HG03378 (cell line): Measurements from ENCODE around the gene DHFR.

Experiments
- ATAC-seq: cut with Tn5 transposase; IDR thresholded peaks from one replicate; pipeline ENCODE4 v1.9.1; 2021; ENCODE audit warnings: mild to moderate bottlenecking, moderate library complexity; ENCODE audit not compliant: unreplicated experiment

Gene DHFR

DNA sequence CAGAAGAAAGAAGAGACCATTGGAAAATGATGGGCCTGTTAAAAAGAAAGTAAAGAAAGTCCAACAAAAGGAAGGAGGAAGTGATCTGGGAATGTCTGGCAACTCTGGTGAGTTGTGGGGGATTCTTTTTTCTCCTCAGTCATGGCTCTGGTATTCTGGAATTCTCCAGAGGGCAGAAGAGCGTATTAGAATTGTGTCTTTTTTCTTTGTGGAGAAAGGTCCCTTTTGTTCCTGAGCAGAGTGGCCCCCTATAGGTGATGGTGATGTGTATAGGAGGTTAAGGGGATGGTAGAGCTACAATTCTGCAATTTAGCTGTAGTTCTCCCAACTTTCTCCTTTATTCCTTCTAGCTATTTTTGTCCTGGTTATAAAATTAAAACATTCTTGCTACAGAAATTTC lies 1.6 kb upstream of the DHFR start:
- ATAC-seq = no peak

DNA sequence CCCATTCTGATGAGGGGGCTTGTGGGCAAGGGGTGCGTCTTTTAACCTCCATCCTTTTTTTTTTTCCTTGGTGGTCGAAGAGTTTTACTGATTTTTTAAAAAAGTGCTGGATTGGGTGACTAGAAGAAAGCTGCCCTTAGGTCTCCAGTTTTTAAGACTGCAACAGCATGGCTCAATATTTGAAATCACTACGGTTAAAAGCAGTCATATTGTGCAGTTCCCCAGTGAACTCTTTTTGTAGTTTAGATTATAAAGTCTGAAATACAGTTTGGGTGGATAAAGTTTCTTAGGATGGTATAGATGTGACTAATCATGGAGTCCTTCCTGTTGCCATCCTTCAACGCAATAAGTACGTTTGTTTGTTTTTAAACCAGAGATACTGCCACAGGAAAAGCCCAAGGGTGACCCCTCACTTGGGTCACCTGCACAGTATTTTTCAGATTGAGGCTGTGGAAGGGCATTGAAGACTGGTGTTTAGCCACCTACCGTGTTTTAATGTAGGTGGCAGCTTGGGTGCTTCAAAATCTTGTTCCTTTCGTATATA lies 520 bp upstream of the DHFR start:
- ATAC-seq = no peak

DNA sequence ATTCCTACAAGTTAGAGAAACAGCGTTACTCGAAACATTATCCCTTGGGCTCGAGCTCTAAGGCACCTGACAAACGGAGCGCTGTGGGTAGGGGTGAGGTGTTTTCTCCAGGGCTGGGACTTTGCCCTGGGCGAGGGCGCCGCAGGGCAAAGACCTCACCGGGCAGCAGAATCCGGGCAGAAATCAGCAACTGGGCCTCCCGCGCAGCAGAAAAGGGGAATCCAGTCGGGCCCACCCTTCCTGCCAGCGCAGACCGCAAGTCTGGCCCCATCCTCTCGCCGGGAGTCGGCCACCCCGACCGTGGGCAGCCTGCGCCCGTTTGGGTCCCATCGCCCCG lies 761 bp downstream of the DHFR start:
- ATAC-seq = no peak

DNA sequence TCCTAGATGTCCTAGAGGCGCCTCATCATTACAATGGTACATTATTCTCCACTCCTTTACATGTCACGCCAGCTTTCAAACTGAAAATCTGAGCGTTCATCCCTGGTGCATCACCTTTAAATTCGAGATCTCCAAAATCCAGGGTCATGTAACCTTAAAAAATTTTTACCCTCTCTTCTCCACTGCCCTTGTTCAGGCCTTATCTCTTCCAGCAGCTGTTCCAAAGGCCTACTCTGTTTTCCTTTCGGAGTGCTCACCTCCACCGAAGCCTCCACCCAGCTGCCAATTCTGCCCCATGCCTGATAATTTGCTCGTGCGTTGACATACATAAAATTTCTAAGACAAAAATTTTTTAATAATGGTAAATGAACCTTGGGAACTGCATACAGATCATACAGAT lies 1.3 kb downstream of the DHFR start:
- ATAC-seq = no peak

DNA sequence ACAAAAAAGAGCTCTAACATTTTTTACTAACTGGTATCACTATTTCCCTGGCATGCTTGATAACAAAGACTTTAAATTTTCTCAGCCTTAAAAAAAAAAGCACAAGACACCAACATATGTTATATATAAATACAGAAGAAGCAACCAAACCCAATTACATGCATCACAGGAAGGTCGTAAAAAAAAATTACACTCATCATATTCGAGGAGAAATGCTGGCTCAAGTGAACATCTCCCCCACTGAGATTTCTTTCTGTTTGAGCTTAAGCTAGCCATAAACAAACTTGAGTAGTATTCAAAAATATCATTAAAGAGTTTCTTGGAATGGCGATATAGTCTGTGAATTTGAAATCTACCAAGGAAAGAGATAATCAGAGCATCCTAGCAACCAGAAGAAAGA lies 7.9 kb downstream of the DHFR start:
- ATAC-seq = no peak

DNA sequence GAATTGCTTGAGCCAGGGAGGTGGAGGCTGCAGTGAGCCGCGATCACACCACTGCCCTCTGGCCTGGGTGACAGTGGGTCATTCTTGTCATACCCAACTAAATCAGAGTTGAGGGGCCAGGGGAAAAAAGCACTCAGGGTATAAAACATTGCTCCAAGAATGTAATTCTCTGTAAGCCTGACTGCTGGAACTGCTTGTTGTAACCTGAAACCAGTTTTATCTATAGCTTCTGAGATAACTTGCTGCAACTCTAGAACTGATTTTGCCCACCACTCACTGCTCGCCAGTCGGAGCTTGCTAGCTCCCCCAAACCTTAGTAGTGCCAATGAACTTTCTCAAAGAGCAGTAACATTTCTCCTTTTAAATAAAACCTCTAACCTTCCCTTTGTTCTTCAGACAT lies 9.9 kb downstream of the DHFR start:
- ATAC-seq = no peak

GRCh38 chr5:80641353-80641752 lies 13.4 kb downstream of the DHFR start:
- ATAC-seq = no peak

DNA sequence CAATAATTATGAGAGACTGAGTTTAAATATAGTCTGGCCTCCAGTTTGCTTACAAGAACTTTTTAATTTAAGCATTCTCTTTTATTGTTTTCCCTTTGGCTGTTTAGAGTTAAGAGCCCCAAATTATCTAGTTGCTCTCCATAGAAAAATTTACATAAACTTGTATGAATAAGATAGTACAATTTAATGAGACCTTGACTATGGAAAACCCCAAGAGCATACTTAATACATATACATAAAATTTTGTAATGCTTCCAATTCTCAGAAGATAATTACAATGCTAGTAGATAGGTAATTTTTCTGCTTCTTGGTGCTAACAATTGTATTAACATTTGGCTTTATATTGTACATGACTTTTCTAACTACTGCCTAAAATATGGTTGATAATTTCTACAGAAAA lies 20.6 kb downstream of the DHFR start:
- ATAC-seq = no peak

DNA sequence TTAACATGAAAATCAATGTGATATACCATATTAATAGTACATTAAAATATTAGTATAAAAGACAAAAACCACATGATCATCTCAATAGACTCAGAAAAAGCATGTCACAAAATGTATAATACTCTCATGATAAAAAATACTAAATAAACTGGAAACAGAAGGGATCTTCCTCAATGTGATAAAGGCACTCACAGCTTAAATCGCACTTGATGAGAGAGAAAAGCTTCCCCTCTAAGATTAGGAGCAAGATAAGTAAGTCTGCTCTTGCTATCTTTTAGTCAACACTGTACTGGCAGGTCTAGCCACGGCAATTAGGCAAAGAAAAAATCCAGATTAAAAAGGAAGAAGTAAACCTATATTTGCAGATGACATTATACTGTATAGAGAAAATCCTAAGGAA lies 22.1 kb downstream of the DHFR start:
- no peak for ATAC-seq

DNA sequence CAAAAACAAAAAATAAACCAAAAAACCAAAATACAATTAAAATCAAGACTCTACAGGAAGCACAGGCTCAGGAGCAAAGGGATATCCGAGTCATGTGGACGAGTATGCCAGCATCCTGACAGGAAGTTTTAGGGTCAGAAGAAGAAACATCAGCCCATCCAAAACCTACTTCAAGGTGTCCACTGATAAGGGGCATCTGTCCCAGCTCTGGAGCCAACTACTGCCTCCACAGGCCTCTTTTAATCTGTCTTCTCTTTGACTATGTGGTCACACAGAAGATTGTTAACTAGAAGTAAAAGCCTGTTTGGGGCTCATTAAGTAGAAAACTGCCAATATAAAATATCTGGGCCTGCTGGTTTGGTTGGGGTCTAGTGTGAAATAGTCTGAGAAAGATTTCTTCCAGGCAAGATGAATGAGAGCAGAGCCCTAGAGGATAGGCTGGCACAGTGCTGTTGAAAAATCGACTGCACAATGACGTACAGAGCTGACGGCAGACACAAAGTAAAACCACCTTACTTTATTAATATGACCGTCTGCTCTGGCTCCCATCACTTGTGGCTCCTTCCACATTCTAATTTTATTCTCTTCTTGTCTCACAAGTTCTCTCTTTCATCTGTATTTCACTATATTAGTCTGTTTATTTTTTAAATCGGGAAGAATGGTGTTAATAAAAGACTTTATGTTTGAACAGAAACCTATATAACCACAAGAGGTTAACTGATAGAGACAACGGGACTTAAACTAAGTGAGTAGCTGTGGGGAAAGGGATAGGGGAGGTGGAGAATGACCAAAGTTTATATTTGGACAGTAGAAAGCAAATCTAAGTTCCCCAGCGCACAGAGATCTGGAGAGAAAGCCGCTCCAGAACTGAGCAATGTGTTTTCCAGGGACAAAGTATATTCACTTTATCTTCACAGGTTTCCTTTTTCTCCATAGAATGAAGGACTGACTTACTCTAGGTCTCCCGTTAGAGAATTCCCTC lies 23.2 kb downstream of the DHFR start:
- ATAC-seq = no peak

DNA sequence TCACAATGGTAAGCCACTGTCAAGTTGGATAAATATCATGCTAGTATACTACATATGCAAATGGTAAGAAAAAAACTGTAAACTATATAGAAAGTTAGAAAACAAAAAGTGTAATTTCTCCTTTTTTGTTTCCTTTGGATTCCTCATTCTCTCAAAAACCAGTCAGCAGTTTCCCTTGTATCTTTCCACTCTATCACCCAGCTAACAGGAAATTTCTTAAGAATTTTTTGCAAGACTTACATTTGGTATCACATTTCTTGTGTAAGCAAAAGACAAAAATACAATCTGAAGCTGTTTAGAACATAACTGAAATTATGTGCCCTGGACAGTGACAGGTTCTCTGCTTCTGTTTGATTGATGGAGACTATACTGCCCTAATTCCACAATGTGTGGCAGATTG lies 25.5 kb downstream of the DHFR start:
- ATAC-seq = no peak

GRCh38 chr5:80625230-80625629 lies 29.6 kb downstream of the DHFR start:
- ATAC-seq = no peak

DNA sequence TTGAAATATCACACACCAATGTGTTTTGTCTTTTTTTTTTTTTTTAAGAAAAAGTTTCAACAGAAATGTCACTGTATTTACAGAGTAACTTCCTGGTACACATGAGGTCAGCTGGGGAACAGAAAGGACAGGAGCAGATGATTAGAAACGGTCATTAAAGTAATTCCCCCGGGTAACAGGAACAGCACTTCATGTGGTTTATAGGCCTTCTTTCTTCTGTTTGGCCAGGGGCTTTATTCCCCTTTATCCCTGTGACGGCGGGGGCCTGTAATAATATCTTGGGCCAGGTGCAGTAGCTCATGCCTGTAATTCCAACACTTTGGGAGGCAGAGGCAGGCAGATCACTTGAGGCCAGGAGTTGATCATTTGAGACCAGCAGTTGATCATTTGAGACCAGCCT lies 30.8 kb downstream of the DHFR start:
- no peak for ATAC-seq

GRCh38 chr5:80622756-80623155 lies 32.0 kb downstream of the DHFR start:
- ATAC-seq = no peak

DNA sequence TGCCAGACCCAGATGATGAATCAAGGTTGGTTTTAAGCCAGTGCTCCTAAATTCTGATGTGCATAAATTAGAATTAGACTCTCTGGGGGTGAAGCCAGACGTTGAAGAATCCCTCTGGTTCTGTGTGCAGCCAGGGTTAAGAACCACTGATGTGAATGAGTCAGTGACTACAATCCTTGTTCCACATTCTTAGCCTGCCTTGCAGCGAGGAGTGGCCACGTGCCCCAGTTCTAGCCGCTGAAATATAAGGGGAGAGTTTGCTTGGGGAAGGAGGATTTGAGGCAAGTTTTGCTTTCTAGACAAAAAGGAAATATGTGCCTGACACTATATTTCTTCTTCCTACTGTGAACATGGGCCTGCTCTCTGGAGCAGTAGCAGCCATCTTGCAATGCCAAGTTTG lies 34.6 kb downstream of the DHFR start:
- ATAC-seq = no peak

GRCh38 chr5:80619086-80619485 lies 35.7 kb downstream of the DHFR start:
- no peak for ATAC-seq

- ATAC-seq = no peak
These were observed 36.3 kb downstream of the DHFR start for GRCh38 chr5:80618438-80618837.

GRCh38 chr5:80615266-80615914 lies 39.4 kb downstream of the DHFR start:
- ATAC-seq = no peak

DNA sequence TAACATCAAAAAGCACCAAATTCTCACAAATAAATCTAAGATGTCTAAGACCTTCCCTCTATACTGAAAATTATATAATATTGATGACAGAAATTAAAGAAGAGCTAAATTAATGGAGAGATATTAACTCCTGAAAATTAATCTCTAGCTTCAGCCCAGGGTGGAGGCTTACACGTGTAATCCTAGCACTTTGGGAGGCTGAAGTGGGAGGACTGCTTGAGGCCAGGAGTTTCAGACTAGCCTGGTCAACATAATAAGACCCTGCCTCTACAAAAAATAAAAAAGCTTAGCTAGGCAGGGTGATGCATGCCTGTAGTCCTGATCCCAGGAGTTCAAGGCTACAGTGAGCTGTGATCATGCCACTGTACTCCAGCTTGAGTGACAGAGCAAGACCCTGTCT lies 45.1 kb downstream of the DHFR start:
- no peak for ATAC-seq

- no peak for ATAC-seq
These were observed 46.1 kb downstream of the DHFR start for GRCh38 chr5:80608731-80609130.

DNA sequence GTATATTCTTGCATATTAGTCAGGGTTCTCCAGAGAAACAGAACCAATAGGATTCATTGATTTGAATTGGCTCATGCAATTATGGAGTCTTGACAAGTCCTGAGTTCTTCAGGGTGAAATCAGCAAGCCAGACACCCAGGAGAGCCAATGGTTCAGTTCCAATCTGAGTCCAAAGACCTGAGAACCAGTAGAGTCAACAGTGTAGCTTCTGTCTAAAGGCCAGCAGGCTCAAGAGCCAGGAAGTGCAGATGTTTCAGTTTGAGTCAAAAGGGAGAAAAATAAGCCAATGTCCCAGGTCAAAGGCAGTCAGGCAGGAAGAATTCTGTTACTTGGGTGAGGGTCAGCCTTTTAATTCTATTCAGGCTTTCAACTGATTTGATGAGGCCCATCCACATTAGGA lies 47.0 kb downstream of the DHFR start:
- ATAC-seq = peak; percentile 78

DNA sequence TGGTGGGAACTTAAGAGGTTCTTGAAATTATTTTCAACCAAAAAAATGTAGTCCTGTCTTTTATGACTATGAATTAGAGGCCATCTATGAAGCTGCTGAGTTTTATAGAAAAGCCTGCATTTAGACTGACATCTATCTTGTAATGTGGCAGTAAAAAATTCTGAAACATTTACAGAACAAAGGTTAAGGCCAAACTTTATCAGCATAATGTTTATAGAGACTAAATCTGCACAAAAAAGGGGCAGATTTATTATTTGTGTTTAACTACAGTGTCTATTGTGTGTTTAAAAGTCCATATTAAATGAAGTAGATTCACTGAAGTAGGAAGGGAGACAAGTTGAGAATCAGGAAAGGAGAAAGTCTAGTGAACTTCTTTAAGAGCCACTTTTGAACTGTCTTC lies 47.4 kb downstream of the DHFR start:
- ATAC-seq = no peak
